ENCODE results near the gene DSCAM. TPM values are rescaled to one million over a fixed set of nuclear protein-coding genes. Genes with fewer than 3 reads are reported as not detected.

DSCAM gene
- total RNA-seq, 1 donor from 2014 or later: not detected

GRCh38 chr21:40768056-40768455 lies 78.9 kb downstream of the DSCAM start:
- no peaks in the 10 kb centered on the region for H3K36me3 ChIP-seq
- H3K27ac ChIP-seq: no peak overlapping the region
- intact Hi-C loops (cut with DNase I): no loop called here
- H3K27me3 ChIP-seq: no peaks in the 10 kb centered on the region
- H3K4me1 ChIP-seq: no peaks in the 10 kb centered on the region
- DNase-seq (ENCODE audit: low spot score in 2 of 2): no peak
- H3K4me3 ChIP-seq: no peak overlapping the region
- no peak for TF ChIP-seq CTCF (IDR thresholded peaks at IDR 0.05)
- H3K9me3 ChIP-seq: no peaks in the 10 kb centered on the region

DNA sequence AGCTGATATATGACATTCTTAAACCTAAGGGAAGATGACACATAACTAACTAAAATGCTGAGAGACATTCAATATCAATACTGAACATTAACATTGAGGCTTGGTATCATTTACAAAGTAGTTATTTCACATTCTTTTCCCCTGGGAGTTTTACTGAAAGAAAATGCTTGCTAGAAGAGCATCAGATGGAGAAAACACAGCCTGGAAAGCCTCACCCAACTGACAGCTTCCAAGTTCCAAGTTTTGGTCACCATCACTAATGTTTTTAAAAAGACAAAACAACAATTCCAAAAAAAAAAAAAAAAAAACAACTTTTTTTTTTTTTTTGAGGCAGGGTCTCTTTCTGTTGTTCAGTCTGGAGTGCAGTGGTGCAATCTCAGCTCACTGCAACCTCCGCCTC lies 80.6 kb downstream of the DSCAM start:
- TF ChIP-seq CTCF (IDR thresholded peaks at IDR 0.05): no peak

DNA sequence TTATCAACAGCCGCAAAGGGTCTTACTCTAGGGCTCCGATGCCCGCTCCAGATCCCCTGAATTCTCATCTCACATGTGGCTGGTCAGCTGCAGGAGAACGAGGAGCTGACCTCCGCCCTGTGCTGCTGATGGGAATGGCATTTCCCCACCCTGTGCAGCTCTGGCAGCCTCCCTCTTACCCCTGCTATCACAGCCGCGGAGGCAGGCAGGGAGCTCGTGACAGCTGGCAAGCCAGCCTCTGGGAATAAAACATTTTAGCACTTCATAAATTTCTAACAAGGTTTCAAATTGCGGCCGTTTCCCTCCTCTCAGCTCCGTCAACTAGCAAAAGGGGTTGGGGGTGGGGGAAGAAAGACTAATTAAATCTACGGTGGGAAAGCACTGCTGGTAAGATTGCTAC lies 81.1 kb downstream of the DSCAM start:
- Histone ChIP-seq H3K27ac (no peak overlapping the region), H3K36me3 (no peaks in the 10 kb centered on the region), H3K27me3 (no peaks in the 10 kb centered on the region), H3K9me3 (no peaks in the 10 kb centered on the region), H3K4me3 (no peak overlapping the region), H3K4me1 (no peaks in the 10 kb centered on the region)
- no peak for TF ChIP-seq CTCF (IDR thresholded peaks at IDR 0.05)
- no peak for DNase-seq (ENCODE audit: low spot score in 2 of 2)
- intact Hi-C loops (cut with DNase I): no loop called here

More for the DNA sequence above, 80.6 kb downstream of the DSCAM start:
- H3K9me3 ChIP-seq: no peaks in the 10 kb centered on the region
- no peak for DNase-seq (ENCODE audit: low spot score in 2 of 2)
- H3K36me3 ChIP-seq: no peaks in the 10 kb centered on the region
- no peak overlapping the region for H3K27ac ChIP-seq
- no peaks in the 10 kb centered on the region for H3K27me3 ChIP-seq
- no peak overlapping the region for H3K4me3 ChIP-seq
- H3K4me1 ChIP-seq: no peaks in the 10 kb centered on the region
- intact Hi-C loops (cut with DNase I): no loop called here

DNA sequence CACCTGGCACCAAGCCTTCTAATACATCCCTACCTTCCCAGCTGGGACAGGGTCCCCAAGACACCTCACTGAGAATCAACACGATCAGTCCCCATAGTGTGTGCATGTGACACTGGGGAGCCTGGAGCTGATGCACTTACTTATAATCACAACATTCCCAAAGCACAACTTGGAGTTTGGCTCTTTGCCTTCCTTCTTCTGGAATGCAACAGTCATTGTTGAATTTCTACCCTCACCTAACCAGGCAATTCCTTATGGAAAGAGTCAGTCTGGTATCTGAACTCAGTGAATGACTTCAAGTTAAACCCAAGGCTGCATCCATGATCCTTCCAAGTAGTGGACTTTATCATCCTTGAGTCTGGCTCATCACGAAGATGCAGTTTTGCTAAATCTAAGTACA lies 86.1 kb downstream of the DSCAM start:
- Histone ChIP-seq H3K4me3 (no peak overlapping the region), H3K4me1 (no peaks in the 10 kb centered on the region), H3K36me3 (no peaks in the 10 kb centered on the region), H3K9me3 (no peaks in the 10 kb centered on the region), H3K27ac (no peak overlapping the region), H3K27me3 (no peaks in the 10 kb centered on the region)
- TF ChIP-seq CTCF (IDR thresholded peaks at IDR 0.05): no peak
- DNase-seq (ENCODE audit: low spot score in 2 of 2): no peak
- intact Hi-C loops (cut with DNase I): no loop called here

GRCh38 chr21:40759061-40759460 lies 87.9 kb downstream of the DSCAM start:
- Histone ChIP-seq H3K27me3 (no peaks in the 10 kb centered on the region), H3K4me1 (no peaks in the 10 kb centered on the region), H3K27ac (no peak overlapping the region), H3K9me3 (no peaks in the 10 kb centered on the region), H3K36me3 (no peaks in the 10 kb centered on the region), H3K4me3 (no peak overlapping the region)
- no peak for TF ChIP-seq CTCF (IDR thresholded peaks at IDR 0.05)
- intact Hi-C loops (cut with DNase I): no loop called here
- DNase-seq (ENCODE audit: low spot score in 2 of 2): no peak

- Histone ChIP-seq H3K4me1 (no peaks in the 10 kb centered on the region), H3K9me3 (no peaks in the 10 kb centered on the region), H3K36me3 (no peaks in the 10 kb centered on the region), H3K4me3 (no peak overlapping the region), H3K27ac (no peak overlapping the region), H3K27me3 (no peaks in the 10 kb centered on the region)
- DNase-seq (ENCODE audit: low spot score in 2 of 2): no peak
- no peak for TF ChIP-seq CTCF (IDR thresholded peaks at IDR 0.05)
- intact Hi-C loops (cut with DNase I): no loop called here
Observed at GRCh38 chr21:40757366-40757765, 89.6 kb downstream of the DSCAM start.
